ENCODE data around the gene CCDC91. TPM values are rescaled to one million over a fixed set of nuclear protein-coding genes. Genes with fewer than 3 reads are reported as not detected.

Gene CCDC91
- polyA plus RNA-seq, 3 donors: 6.3 to 18.1 (median 15.6) TPM

DNA sequence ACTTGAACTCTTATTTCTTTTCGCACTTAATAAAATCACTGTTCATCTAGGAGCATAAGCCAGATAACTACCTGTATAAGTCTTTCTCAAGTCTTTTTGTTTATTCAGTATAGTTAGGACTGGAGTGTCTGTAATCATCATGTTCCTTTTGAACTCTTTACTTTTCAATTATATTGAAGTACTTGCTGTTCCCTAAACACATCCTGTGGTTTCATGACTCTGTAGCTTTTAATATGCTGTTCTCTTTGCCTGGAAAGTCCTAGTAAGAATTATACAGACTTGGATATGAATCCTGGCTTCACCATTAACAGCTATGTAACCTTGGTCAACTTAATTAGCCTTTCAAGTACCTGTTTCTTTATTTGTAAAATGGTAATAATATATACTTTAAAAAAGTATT is 88.2 kb downstream of the CCDC91 start:
- Histone ChIP-seq H3K9me3 (replicated peaks in 1 of 2; ENCODE audit: control insufficient read depth in 1 of 2, insufficient read depth in 1 of 2, low read length in 2 of 2) (no peaks in the 10 kb centered on the region), H2AFZ (ENCODE audit: insufficient read depth, low read depth, low read length, poor library complexity, severe bottlenecking) (no peak overlapping the region), H3K79me2 (ENCODE audit: insufficient read depth, low read length) (no peaks in the 10 kb centered on the region), H3K4me3 (replicated peaks in 1 of 3; ENCODE audit: low read depth in 2 of 3, low read length in 3 of 3) (no peak overlapping the region), H3K4me1 (ENCODE audit: control insufficient read depth in 1 of 2, insufficient read depth in 2 of 2, low read length in 2 of 2) (no peaks in the 10 kb centered on the region), H3K27me3 (ENCODE audit: control insufficient read depth in 2 of 2, insufficient read depth in 2 of 2, low read length in 2 of 2) (no peaks in the 10 kb centered on the region), H4K20me1 (ENCODE audit: insufficient read depth, low read length) (no peaks in the 10 kb centered on the region), H3K4me2 (replicated peaks; ENCODE audit: extremely low read depth, low read length, poor library complexity, severe bottlenecking) (no peak overlapping the region), H3K36me3 (replicated peaks in 1 of 2; ENCODE audit: control insufficient read depth in 1 of 2, insufficient read depth in 2 of 2, low read length in 2 of 2) (no peaks in the 10 kb centered on the region), H3K9ac (ENCODE audit: insufficient read depth, low read length, poor library complexity, severe bottlenecking) (no peak overlapping the region), H3K27ac (ENCODE audit: low read depth in 1 of 2, low read length in 2 of 2) (no peak overlapping the region)
- Mint-ChIP-seq H3K9me3 (peaks cover 0 to 16% (median 4%) of the 10 kb centered on the region in 7 donors), H3K4me3 (no peak overlapping the region), H3K27me3 (ENCODE audit: low read depth in 3 of 3) (no peaks in the 10 kb centered on the region), H3K36me3 (peaks cover 11 to 14% of the 10 kb centered on the region in 2 donors), H3K27ac (no peak overlapping the region), H3K4me1 (no peaks in the 10 kb centered on the region)
- no CpG with 5 or more reads among the region's 1 CpG for WGBS (ENCODE audit: insufficient coverage)
- TF ChIP-seq, protein P1, sequence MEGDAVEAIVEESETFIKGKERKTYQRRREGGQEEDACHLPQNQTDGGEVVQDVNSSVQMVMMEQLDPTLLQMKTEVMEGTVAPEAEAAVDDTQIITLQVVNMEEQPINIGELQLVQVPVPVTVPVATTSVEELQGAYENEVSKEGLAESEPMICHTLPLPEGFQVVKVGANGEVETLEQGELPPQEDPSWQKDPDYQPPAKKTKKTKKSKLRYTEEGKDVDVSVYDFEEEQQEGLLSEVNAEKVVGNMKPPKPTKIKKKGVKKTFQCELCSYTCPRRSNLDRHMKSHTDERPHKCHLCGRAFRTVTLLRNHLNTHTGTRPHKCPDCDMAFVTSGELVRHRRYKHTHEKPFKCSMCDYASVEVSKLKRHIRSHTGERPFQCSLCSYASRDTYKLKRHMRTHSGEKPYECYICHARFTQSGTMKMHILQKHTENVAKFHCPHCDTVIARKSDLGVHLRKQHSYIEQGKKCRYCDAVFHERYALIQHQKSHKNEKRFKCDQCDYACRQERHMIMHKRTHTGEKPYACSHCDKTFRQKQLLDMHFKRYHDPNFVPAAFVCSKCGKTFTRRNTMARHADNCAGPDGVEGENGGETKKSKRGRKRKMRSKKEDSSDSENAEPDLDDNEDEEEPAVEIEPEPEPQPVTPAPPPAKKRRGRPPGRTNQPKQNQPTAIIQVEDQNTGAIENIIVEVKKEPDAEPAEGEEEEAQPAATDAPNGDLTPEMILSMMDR (IDR thresholded peaks at IDR 0.05): no peak
- intact Hi-C loops (cut with micrococcal nuclease): no loop called here
- DNase-seq: no peak

DNA sequence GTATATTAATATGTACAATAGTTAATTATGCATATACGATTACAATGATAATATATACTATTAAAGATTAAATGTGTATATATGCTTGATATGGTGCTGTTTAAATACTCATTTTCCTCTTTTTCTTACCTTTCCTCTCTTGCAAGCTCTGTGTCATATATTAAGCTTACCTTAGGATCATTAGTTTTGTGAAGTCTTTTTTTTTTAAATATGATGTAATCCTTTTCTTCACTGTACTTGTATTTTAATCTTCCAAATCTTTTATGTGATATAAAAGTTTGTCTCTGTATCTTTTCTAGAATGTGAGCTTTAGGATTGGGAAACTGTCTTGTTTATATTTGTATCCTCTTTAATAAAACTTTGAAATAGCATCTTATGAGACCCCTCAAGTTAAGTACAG is 88.7 kb downstream of the CCDC91 start:
- WGBS (ENCODE audit: insufficient coverage): no CpG with 5 or more reads among the region's 1 CpG
- H3K4me2 ChIP-seq (replicated peaks; ENCODE audit: extremely low read depth, low read length, poor library complexity, severe bottlenecking): no peak overlapping the region

More for the DNA sequence above, 88.7 kb downstream of the CCDC91 start:
- no peak overlapping the region for H3K27ac Mint-ChIP-seq
- H3K9ac ChIP-seq (ENCODE audit: insufficient read depth, low read length, poor library complexity, severe bottlenecking): no peak overlapping the region
- no peaks in the 10 kb centered on the region for H4K20me1 ChIP-seq (ENCODE audit: insufficient read depth, low read length)
- no peak overlapping the region for H2AFZ ChIP-seq (ENCODE audit: insufficient read depth, low read depth, low read length, poor library complexity, severe bottlenecking)
- no peak overlapping the region for H3K4me3 Mint-ChIP-seq
- no peaks in the 10 kb centered on the region for H3K79me2 ChIP-seq (ENCODE audit: insufficient read depth, low read length)
- no peaks in the 10 kb centered on the region for H3K27me3 ChIP-seq (ENCODE audit: control insufficient read depth in 2 of 2, insufficient read depth in 2 of 2, low read length in 2 of 2)
- no peaks in the 10 kb centered on the region for H3K9me3 ChIP-seq (replicated peaks in 1 of 2; ENCODE audit: control insufficient read depth in 1 of 2, insufficient read depth in 1 of 2, low read length in 2 of 2)
- TF ChIP-seq, protein P1 (IDR thresholded peaks at IDR 0.05): no peak
- no peaks in the 10 kb centered on the region for H3K36me3 ChIP-seq (replicated peaks in 1 of 2; ENCODE audit: control insufficient read depth in 1 of 2, insufficient read depth in 2 of 2, low read length in 2 of 2)
- intact Hi-C loops (cut with micrococcal nuclease): no loop called here
- peaks cover 11 to 12% of the 10 kb centered on the region in 2 donors for H3K36me3 Mint-ChIP-seq
- H3K4me3 ChIP-seq (replicated peaks in 1 of 3; ENCODE audit: low read depth in 2 of 3, low read length in 3 of 3): no peak overlapping the region
- H3K4me1 ChIP-seq (ENCODE audit: control insufficient read depth in 1 of 2, insufficient read depth in 2 of 2, low read length in 2 of 2): no peaks in the 10 kb centered on the region
- H3K9me3 Mint-ChIP-seq: peaks cover 0 to 15% (median 4%) of the 10 kb centered on the region in 7 donors
- no peak for DNase-seq
- H3K27me3 Mint-ChIP-seq (ENCODE audit: low read depth in 3 of 3): no peaks in the 10 kb centered on the region
- no peak overlapping the region for H3K27ac ChIP-seq (ENCODE audit: low read depth in 1 of 2, low read length in 2 of 2)
- no peaks in the 10 kb centered on the region for H3K4me1 Mint-ChIP-seq

All from CD14-positive monocyte (primary cell).